GM12865 (cell line): ENCODE data around the gene GABARAPL2.
"Not testable (repeated sequence)": the region's sequence is repeated elsewhere in the genome, so short reads cannot be mapped to it uniquely, and the experiment has no call there.

Source experiments
- DNase-seq: peaks from one replicate; pipeline ENCODE4 v3.0.0; 2010; ENCODE audit warnings: low read depth
- H3K4me3 ChIP-seq: 2 replicates; pipeline ENCODE4 v1.5.1; 2011; ENCODE audit warnings: mild to moderate bottlenecking, low read depth, low read length, control low read depth
- CTCF ChIP-seq: IDR thresholded peaks from 2 replicates; pipeline ENCODE4 v1.5.1; 2011; ENCODE audit warnings: low read length, control low read depth, low read depth, inconsistent platforms; ENCODE audit not compliant: insufficient read depth; ENCODE audit errors: missing control alignments

Gene GABARAPL2

GRCh38 chr16:75541236-75541635 lies 24.9 kb upstream of the GABARAPL2 start:
- TF ChIP-seq CTCF = no peak
- DNase-seq = no peak
- no peak overlapping the region for H3K4me3 ChIP-seq

DNA sequence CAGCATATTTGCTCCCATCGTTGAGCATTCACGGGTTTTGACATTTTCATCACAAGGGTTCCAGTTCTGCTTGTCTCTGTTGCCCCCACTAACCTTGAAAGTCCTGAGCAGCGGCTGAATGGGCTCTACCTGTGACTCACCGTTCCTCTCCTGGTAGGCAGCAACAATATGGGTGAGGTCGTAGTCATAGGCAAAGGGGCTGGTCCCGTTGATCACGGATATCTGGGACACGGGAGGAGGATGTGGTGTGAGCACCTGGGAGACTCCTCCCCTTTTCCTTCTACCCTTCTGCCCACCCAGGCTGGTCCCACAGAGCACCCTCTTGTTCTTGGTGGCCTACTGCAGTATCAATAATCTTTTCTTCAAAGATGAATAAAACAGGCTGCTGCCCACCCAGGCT lies 23.7 kb upstream of the GABARAPL2 start:
- not testable (repeated sequence) for H3K4me3 ChIP-seq, DNase-seq

DNA sequence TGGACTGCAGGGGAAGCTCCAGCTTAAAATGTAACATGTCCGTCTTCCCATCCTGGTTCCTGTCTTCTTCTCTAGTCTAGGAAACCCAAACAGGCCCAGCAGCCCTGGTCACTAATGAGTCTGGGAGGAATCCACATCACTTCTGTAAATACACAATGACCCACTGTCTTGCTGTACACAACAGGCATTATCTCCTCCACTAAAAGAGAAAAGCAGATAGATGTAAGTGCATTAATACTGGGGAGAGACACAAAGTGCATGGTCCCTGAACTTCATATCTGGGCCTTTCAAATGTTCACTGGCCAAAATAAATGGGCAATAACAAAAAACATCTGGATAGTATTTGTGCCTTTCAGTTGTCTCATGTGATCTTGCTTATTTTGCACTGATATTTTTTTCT lies 20.3 kb upstream of the GABARAPL2 start:
- not testable (repeated sequence) for H3K4me3 ChIP-seq, DNase-seq

GRCh38 chr16:75546293-75546692 lies 19.9 kb upstream of the GABARAPL2 start:
- H3K4me3 ChIP-seq = no peak overlapping the region
- DNase-seq = no peak
- TF ChIP-seq CTCF = no peak

GRCh38 chr16:75548456-75548855 lies 17.7 kb upstream of the GABARAPL2 start:
- not testable (repeated sequence) for H3K4me3 ChIP-seq, DNase-seq

DNA sequence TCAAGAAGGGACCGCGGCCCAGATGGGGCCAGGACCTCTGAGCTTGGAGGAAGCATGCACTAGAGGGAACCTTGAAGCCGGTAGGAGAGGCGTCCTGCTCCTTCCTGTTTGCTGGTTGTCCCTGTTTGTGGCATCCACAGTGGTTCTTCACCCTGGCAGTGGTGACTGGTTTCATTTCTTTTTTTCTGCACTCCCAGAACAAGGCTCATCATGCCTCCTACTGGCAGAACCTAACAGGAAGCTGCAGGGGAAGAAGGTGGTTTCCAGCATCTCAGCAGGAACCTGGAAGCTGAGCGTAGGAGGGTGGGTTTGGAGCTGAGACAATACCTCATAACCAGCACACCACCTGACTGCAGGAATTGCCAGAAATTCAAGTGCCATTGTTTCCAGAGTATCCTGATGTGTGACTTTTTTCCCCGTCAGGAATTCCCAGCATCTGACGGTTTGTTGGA lies 15.9 kb upstream of the GABARAPL2 start:
- DNase-seq = peak; percentile 83
- no peak overlapping the region for H3K4me3 ChIP-seq
- peak; percentile 72 for TF ChIP-seq CTCF

GRCh38 chr16:75552951-75553350 lies 13.2 kb upstream of the GABARAPL2 start:
- no peak overlapping the region for H3K4me3 ChIP-seq
- TF ChIP-seq CTCF = no peak
- DNase-seq = no peak

DNA sequence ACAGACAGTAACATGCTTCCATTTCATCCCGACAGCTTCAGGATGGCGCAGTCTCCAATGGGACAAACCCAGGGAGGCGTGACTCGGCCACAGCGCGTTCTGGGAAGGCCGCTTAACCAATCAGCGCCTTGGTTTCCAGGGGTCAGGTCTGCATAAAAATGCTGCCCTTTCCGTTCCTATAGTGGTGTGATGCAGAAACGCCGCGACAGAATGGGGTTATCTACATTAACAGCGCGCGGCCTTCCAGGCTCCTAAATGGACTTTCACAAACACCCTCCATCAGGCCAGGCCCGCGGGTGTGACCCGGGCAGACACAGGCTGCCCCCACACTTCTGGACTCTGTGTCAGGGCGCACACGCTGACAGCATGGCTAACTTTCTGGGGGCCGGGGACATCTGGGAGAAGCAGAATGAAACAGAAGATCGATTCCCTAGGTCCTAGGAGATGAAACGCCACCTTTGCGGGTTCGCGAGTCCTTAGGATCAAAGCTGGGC lies 10.9 kb upstream of the GABARAPL2 start:
- DNase-seq = peak; percentile 79
- peak overlapping the region; percentile 67 for H3K4me3 ChIP-seq
- no peak for TF ChIP-seq CTCF
